ENCODE measurements around the gene TMC8.

DNA sequence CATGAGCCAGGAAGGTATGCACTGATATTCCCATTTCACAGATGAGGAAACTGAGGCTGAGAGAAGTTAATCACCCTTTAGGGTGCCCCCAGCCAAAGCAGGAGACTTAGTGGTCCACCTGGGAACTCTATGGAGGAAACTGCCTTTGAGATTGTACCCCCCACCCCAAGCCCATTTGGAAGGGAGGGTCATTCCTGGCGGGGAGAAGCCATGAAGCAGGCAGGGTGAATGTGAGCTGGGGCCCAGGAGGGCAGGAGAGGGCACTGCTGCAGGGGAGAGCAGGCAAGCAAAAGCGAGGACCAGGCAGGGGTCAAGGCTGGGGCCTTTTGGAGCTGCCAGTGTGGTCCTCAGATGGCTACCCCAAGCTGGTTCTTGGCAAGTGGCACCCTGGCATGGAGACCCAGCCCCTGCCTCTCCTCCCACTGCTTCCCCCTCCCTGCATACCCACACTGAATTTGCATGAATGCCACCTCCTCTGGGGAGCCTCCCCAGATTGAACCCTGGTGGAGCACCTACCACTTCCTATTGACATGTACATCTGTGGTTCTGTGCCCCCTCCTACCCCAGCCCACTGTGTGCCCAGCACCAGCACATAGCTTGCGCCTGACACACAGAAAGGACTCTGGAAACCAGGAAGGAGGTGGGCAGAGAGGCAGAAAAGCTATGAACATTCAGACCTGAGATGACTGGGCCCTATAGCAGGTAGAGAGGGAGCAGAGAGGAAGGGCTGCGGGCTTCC is 1.1 kb upstream of the TMC8 start:
- TF ChIP-seq, protein P1, sequence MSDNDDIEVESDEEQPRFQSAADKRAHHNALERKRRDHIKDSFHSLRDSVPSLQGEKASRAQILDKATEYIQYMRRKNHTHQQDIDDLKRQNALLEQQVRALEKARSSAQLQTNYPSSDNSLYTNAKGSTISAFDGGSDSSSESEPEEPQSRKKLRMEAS (IDR thresholded peaks at IDR 0.05; ENCODE audit: insufficient read depth, insufficient read length): no peak
- TF ChIP-seq POLR2A (IDR thresholded peaks at IDR 0.05; ENCODE audit: low read depth, low read length): no peak
